CD14-positive monocyte (primary cell): ENCODE data around the gene LORICRIN. TPM values are rescaled to one million over a fixed set of nuclear protein-coding genes. Genes with fewer than 3 reads are reported as not detected.

Source experiments
- DNase-seq, 3 donors: peaks; one replicate each; pipeline ENCODE4 v3.0.0-alpha.2; 2011 to 2022
- H2AFZ ChIP-seq: 2 replicates; pipeline ENCODE4 v1.6.0; 2012; ENCODE audit warnings: mild to moderate bottlenecking, low read depth, low read length, inconsistent platforms; ENCODE audit not compliant: insufficient read depth, poor library complexity, severe bottlenecking
- H3K27ac ChIP-seq, 2 donors: 1 replicate in 1 of 2; 2 replicates in 1 of 2; pipeline ENCODE4 v1.5.1; 2012 to 2013; ENCODE audit warnings: low read length in 2 of 2, control low read depth in 1 of 2, inconsistent platforms in 1 of 2, low read depth in 1 of 2, mild to moderate bottlenecking in 1 of 2
- H3K27me3 ChIP-seq, 2 donors: one replicate each; pipeline versions ENCODE4 v1.6.0 to v1.6.1; 2011 to 2013; ENCODE audit warnings: low read length in 2 of 2; ENCODE audit not compliant: control insufficient read depth in 2 of 2, insufficient read depth in 2 of 2
- H3K36me3 ChIP-seq, 2 donors: replicated peaks in 1 of 2; 1 replicate in 1 of 2; 2 replicates in 1 of 2; pipeline versions ENCODE4 v1.5.1 to v1.6.1; 2012 to 2013; ENCODE audit warnings: low read length in 2 of 2, control low read depth in 1 of 2, inconsistent platforms in 1 of 2, mild to moderate bottlenecking in 1 of 2; ENCODE audit not compliant: insufficient read depth in 2 of 2, control insufficient read depth in 1 of 2
- H3K4me1 ChIP-seq, 2 donors: 1 replicate in 1 of 2; 2 replicates in 1 of 2; pipeline versions ENCODE4 v1.5.1 to v1.6.1; 2012 to 2013; ENCODE audit warnings: low read length in 2 of 2, control low read depth in 1 of 2, inconsistent platforms in 1 of 2, mild to moderate bottlenecking in 1 of 2, moderate library complexity in 1 of 2; ENCODE audit not compliant: insufficient read depth in 2 of 2, control insufficient read depth in 1 of 2
- H3K4me2 ChIP-seq: replicated peaks from 2 replicates; pipeline ENCODE3; 2012; ENCODE audit warnings: low read length, moderate library complexity, mild to moderate bottlenecking; ENCODE audit not compliant: poor library complexity, severe bottlenecking; ENCODE audit errors: extremely low read depth
- H3K4me3 ChIP-seq, 3 experiments: fragments of 200-600 bp in 1 of 3; sonication (generic) in 1 of 3; replicated peaks in 1 of 3; 1 replicate in 2 of 3; 2 replicates in 1 of 3; pipeline ENCODE4 v1.5.1; 2011 to 2013; ENCODE audit warnings: low read length in 3 of 3, mild to moderate bottlenecking in 3 of 3, control low read depth in 2 of 3, low read depth in 2 of 3, inconsistent platforms in 1 of 3, moderate library complexity in 1 of 3
- H3K79me2 ChIP-seq: 2 replicates; pipeline ENCODE4 v1.6.0; 2012; ENCODE audit warnings: mild to moderate bottlenecking, control low read depth, inconsistent platforms, low read length, moderate library complexity; ENCODE audit not compliant: insufficient read depth
- H3K9ac ChIP-seq: 2 replicates; pipeline ENCODE4 v1.6.0; 2017; ENCODE audit warnings: low read length, mild to moderate bottlenecking; ENCODE audit not compliant: insufficient read depth, poor library complexity, severe bottlenecking
- H3K9me3 ChIP-seq, 2 donors: replicated peaks in 1 of 2; 1 replicate in 1 of 2; 2 replicates in 1 of 2; pipeline versions ENCODE4 v1.5.1 to v1.6.1; 2012 to 2013; ENCODE audit warnings: low read length in 2 of 2, control low read depth in 1 of 2; ENCODE audit not compliant: control insufficient read depth in 1 of 2, insufficient read depth in 1 of 2
- H4K20me1 ChIP-seq: 2 replicates; pipeline ENCODE4 v1.6.0; 2012; ENCODE audit warnings: mild to moderate bottlenecking, low read length, control low read depth, moderate library complexity; ENCODE audit not compliant: insufficient read depth
- H3K27ac Mint-ChIP-seq, 7 donors: one replicate each; pipeline ENCODE4 v1.8.0; 2020; ENCODE audit warnings: mild to moderate bottlenecking in 7 of 7, mixed read lengths in 7 of 7, moderate library complexity in 6 of 7, inconsistent platforms in 2 of 7
- H3K27me3 Mint-ChIP-seq, 3 donors: one replicate each; pipeline ENCODE4 v1.8.0; 2021 to 2022; ENCODE audit warnings: low read depth in 3 of 3, mild to moderate bottlenecking in 3 of 3, mixed read lengths in 3 of 3, moderate library complexity in 3 of 3, inconsistent platforms in 1 of 3
- H3K36me3 Mint-ChIP-seq, 2 donors: one replicate each; pipeline ENCODE4 v1.8.0; 2020; ENCODE audit warnings: mixed read lengths in 2 of 2, inconsistent platforms in 1 of 2, mild to moderate bottlenecking in 1 of 2
- H3K4me1 Mint-ChIP-seq: one replicate; pipeline ENCODE4 v1.8.0; 2020; ENCODE audit warnings: mild to moderate bottlenecking, mixed read lengths
- H3K4me3 Mint-ChIP-seq, 2 donors: one replicate each; pipeline ENCODE4 v1.8.0; 2020; ENCODE audit warnings: mild to moderate bottlenecking in 2 of 2, mixed read lengths in 2 of 2, moderate library complexity in 1 of 2
- H3K9me3 Mint-ChIP-seq, 7 donors: one replicate each; pipeline ENCODE4 v1.8.0; 2020 to 2022; ENCODE audit warnings: mixed read lengths in 7 of 7, mild to moderate bottlenecking in 6 of 7, moderate library complexity in 6 of 7, inconsistent platforms in 2 of 7
- WGBS: methylation state at CpG from one replicate; pipeline ENCODE4 v1.1.5; 2013; ENCODE audit warnings: missing lambda C conversion rate; ENCODE audit not compliant: insufficient coverage; 5-methylcytosine and 5-hydroxymethylcytosine counted together
- intact Hi-C, 2 donors: fragments of 100-400 bp; cut with micrococcal nuclease; formaldehyde crosslinking; loops; one replicate each; pipeline versions ENCODE4 v1.15.0 to v1.15.1; 2023
- polyA plus RNA-seq, 3 donors: library from polyadenylated mRNA; depleted of rRNA in 1 of 3; unstranded in 2 of 3; stranded (reverse) in 1 of 3; fragments of 300-500 nt in 2 of 3; fragments of >200 nt in 1 of 3; fragmentation: Illumina TruSeq in 2 of 3; gene quantifications; 1 replicate in 2 of 3; 2 replicates in 1 of 3; pipeline ENCODE4 v1.2.3, GENCODE V29; 2012 to 2021
- TF ChIP-seq, protein P1 (sequence below): fragments of 200-600 bp; IDR thresholded peaks from one replicate; pipeline ENCODE4 v1.8.0; 2022; ENCODE audit warnings: antibody characterized with exemption, mild to moderate bottlenecking

The LORICRIN gene
- polyA plus RNA-seq, 3 donors, result not detected

DNA sequence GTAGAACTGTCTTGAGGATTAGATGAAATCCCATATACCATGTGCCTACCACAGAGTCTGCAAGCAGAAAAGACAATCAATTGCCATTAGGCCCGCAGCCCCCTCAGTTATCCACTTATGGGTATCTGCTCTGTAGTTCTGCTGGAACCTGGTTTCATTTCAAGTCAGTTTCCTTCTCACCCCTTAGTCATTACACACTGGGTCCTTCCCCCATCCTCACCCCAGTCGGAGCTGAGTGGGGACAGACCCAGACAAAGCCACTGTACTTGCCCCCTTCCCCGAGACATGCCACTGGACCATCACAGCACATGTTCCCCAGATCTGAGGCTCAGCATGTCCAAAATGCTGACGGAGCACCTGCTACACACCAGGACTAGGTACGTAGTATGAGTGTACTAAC, 32.0 kb downstream of the LORICRIN start:
- intact Hi-C loops, result no loop called here

DNA sequence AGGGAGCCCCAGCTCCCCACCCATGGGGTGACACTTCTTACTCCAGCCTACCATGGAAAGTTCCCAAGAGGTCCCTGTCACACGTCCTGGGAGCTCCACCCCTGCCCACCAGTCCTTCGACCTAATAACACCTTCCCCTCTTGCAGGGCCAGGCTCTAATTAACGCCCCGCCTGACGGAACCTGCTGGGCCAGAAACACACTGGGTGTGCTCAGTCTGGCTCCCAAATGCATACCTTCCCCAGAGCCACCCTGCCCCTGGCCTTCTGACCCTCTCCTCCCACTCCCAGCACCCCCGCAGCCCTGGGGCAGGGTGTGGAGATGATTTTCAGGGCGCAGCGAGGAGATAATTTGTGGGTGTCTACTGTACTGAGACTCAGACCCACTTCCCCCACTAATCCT, 32.7 kb downstream of the LORICRIN start:
- Histone ChIP-seq H3K4me3 (no peak overlapping the region), H4K20me1 (no peaks in the 10 kb centered on the region), H3K79me2 (no peaks in the 10 kb centered on the region), H3K4me2 (no peak overlapping the region), H3K27ac (no peak overlapping the region), H3K27me3 (no peaks in the 10 kb centered on the region), H3K36me3 (no peaks in the 10 kb centered on the region), H2AFZ (no peak overlapping the region), H3K9me3 (no peaks in the 10 kb centered on the region), H3K9ac (no peak overlapping the region), H3K4me1 (peaks cover 0 to 5% of the 10 kb centered on the region in 2 donors)
- TF ChIP-seq, protein P1, sequence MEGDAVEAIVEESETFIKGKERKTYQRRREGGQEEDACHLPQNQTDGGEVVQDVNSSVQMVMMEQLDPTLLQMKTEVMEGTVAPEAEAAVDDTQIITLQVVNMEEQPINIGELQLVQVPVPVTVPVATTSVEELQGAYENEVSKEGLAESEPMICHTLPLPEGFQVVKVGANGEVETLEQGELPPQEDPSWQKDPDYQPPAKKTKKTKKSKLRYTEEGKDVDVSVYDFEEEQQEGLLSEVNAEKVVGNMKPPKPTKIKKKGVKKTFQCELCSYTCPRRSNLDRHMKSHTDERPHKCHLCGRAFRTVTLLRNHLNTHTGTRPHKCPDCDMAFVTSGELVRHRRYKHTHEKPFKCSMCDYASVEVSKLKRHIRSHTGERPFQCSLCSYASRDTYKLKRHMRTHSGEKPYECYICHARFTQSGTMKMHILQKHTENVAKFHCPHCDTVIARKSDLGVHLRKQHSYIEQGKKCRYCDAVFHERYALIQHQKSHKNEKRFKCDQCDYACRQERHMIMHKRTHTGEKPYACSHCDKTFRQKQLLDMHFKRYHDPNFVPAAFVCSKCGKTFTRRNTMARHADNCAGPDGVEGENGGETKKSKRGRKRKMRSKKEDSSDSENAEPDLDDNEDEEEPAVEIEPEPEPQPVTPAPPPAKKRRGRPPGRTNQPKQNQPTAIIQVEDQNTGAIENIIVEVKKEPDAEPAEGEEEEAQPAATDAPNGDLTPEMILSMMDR, result no peak
- Mint-ChIP-seq H3K27me3 (peaks cover 9 to 19% (median 14%) of the 10 kb centered on the region in 3 donors), H3K4me1 (peaks cover 16% of the 10 kb centered on the region), H3K4me3 (no peak overlapping the region), H3K36me3 (no peaks in the 10 kb centered on the region), H3K9me3 (peaks cover 0 to 3% (median 0%) of the 10 kb centered on the region in 7 donors), H3K27ac (no peak overlapping the region)
- no peak for DNase-seq
- whole genome bisulfite sequencing, result 61% methylated on average over 2 of the region's 8 CpGs
- intact Hi-C loops, result no loop called here

More for the DNA sequence above, 32.0 kb downstream of the LORICRIN start:
- no peak overlapping the region for H3K4me3 Mint-ChIP-seq
- peaks cover 16% of the 10 kb centered on the region for H3K4me1 Mint-ChIP-seq
- peaks cover 0 to 3% (median 0%) of the 10 kb centered on the region in 7 donors for H3K9me3 Mint-ChIP-seq
- Histone ChIP-seq H3K4me2 (no peak overlapping the region), H3K9me3 (no peaks in the 10 kb centered on the region), H3K36me3 (no peaks in the 10 kb centered on the region), H3K27me3 (no peaks in the 10 kb centered on the region), H4K20me1 (no peaks in the 10 kb centered on the region), H3K9ac (no peak overlapping the region), H3K4me1 (peaks cover 0 to 5% of the 10 kb centered on the region in 2 donors), H3K79me2 (no peaks in the 10 kb centered on the region), H3K4me3 (no peak overlapping the region), H3K27ac (no peak overlapping the region), H2AFZ (no peak overlapping the region)
- H3K27ac Mint-ChIP-seq, result no peak overlapping the region
- DNase-seq, result no peak
- H3K27me3 Mint-ChIP-seq, result peaks cover 9 to 19% (median 14%) of the 10 kb centered on the region in 3 donors
- H3K36me3 Mint-ChIP-seq, result no peaks in the 10 kb centered on the region
- TF ChIP-seq, protein P1, result no peak
- 100% methylated on average over 3 of the region's 5 CpGs for WGBS
